Activated B cell treated with CpG ODN at 0.5 μM for 24 hours (primary cell): ENCODE measurements around the gene RCOR1. TPM values are rescaled to one million over a fixed set of nuclear protein-coding genes. Genes with fewer than 3 reads are reported as not detected.
A peak's percentile ranks its signal among the peaks of the same experiment; 100 is the strongest.

ENCODE experiments used
- ATAC-seq: fragments of 200-7000 bp; cut with Tn5 transposase; one replicate; pipeline ENCODE4 v1.10.0; 2021; ENCODE audit warnings: low read depth, mild to moderate bottlenecking, moderate library complexity
- CTCF ChIA-PET: fragments of 350-600 bp; sonication (Branson Sonifier 250); formaldehyde crosslinking; loops from one replicate; lab custom pipeline; 2021; ENCODE audit warnings: antibody characterized with exemption; lab: Charles Lee
- POLR2A ChIA-PET: fragments of 350-600 bp; sonication (Branson Sonifier 250); formaldehyde crosslinking; loops from one replicate; lab custom pipeline; 2021; ENCODE audit warnings: antibody characterized with exemption; lab: Charles Lee
- DNase-seq: peaks from one replicate; pipeline ENCODE4 v3.0.0; 2022
- H3K27ac Mint-ChIP-seq: one replicate; pipeline ENCODE4 v1.8.0; 2020; ENCODE audit warnings: mixed read lengths
- H3K27me3 Mint-ChIP-seq: one replicate; pipeline ENCODE4 v1.8.0; 2021; ENCODE audit warnings: mixed read lengths
- H3K36me3 Mint-ChIP-seq: one replicate; pipeline ENCODE4 v1.8.0; 2021; ENCODE audit warnings: low read depth, mixed read lengths
- H3K4me1 Mint-ChIP-seq: one replicate; pipeline ENCODE4 v1.8.0; 2021; ENCODE audit warnings: mixed read lengths
- H3K4me3 Mint-ChIP-seq: one replicate; pipeline ENCODE4 v1.8.0; 2020; ENCODE audit warnings: mild to moderate bottlenecking, mixed read lengths
- H3K9me3 Mint-ChIP-seq: one replicate; pipeline ENCODE4 v1.8.0; 2020; ENCODE audit warnings: mixed read lengths
- intact Hi-C: fragments of 100-400 bp; cut with micrococcal nuclease; formaldehyde crosslinking; loops from one replicate; pipeline ENCODE4 v1.15.1; 2024
- total RNA-seq: library from RNA; stranded (reverse); gene quantifications from 2 replicates; pipeline ENCODE4 v1.2.3, GENCODE V29; 2022
- TF ChIP-seq, protein P1 (sequence below): fragments of 200-600 bp; IDR thresholded peaks from one replicate; pipeline ENCODE4 v1.8.0; 2022; ENCODE audit warnings: antibody characterized with exemption, mild to moderate bottlenecking

The RCOR1 gene
- total RNA-seq, 1 donor from 2014 or later, result 23.0 TPM

DNA sequence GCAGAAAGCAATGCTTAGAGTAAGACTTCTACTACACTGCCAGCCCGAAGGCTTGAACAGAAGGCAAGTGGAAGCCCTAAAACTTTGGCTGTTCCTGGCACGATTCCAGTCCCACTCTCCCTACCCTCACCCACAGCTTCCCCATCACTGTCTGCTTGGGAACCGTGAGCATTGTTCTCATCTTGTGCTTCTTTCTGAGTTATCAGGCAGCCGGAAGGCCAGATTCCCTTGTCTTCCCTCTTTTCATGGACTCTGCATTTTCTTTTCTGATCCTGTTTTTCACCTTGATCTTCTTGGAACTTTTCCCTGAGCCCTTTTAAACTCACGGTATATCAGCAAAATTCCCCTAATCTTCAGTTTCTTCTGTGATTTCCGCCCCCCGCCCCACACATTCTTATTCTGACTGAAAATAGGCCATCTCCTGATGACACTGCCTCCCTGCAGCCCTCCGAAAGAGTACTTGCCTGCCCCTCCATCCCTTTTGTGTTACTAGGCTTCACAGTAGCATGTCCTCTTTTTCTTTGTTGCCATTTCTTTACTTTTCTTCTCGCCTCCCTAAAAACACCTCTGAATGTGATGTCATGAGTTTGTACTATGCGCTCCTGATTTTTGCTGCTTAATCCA is 29.9 kb downstream of the RCOR1 start:
- H3K27ac Mint-ChIP-seq, result no peak overlapping the region
- H3K4me3 Mint-ChIP-seq, result no peak overlapping the region
- intact Hi-C loops, result no loop called here
- H3K4me1 Mint-ChIP-seq, result peaks cover 59% of the 10 kb centered on the region
- TF ChIP-seq, protein P1, sequence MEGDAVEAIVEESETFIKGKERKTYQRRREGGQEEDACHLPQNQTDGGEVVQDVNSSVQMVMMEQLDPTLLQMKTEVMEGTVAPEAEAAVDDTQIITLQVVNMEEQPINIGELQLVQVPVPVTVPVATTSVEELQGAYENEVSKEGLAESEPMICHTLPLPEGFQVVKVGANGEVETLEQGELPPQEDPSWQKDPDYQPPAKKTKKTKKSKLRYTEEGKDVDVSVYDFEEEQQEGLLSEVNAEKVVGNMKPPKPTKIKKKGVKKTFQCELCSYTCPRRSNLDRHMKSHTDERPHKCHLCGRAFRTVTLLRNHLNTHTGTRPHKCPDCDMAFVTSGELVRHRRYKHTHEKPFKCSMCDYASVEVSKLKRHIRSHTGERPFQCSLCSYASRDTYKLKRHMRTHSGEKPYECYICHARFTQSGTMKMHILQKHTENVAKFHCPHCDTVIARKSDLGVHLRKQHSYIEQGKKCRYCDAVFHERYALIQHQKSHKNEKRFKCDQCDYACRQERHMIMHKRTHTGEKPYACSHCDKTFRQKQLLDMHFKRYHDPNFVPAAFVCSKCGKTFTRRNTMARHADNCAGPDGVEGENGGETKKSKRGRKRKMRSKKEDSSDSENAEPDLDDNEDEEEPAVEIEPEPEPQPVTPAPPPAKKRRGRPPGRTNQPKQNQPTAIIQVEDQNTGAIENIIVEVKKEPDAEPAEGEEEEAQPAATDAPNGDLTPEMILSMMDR, result no peak
- H3K36me3 Mint-ChIP-seq, result no peaks in the 10 kb centered on the region
- no peak for ATAC-seq
- no peak for DNase-seq
- ChIA-PET CTCF (no interaction called here), POLR2A (interaction anchor here (0.6 kb wide), 1 partner anchor 66 kb away, joined by 4 read pairs; no protein-coding TSS in a partner anchor)
- no peaks in the 10 kb centered on the region for H3K27me3 Mint-ChIP-seq
- H3K9me3 Mint-ChIP-seq, result no peaks in the 10 kb centered on the region

DNA sequence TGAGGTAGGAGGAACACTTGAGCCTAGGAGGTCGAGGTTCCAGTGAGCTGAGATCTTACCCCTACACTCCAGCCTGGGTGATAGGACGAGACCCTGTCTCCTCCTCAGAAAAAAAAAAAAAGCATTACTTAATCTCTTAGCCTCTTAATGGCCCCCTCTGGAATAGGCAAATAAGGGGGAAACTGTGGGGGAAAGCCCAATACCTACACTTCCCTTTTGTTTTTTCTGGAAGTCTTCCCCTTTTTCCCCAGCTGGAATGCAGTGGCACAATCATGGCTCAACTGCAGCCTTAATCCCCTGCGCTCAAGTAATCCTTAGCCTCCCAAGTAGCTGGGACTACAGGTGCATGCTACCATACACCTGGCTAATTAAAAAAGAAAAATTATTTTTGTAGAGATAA is 32.2 kb downstream of the RCOR1 start:
- intact Hi-C loops, result loop anchor here (5.0 kb wide), 1 partner anchor 32 kb away; the partner anchor contains the start of gene RCOR1
- ChIA-PET POLR2A (no interaction called here), CTCF (interaction anchor here (0.6 kb wide), 1 partner anchor 9 kb away, joined by 3 read pairs; no protein-coding TSS in a partner anchor)
- H3K9me3 Mint-ChIP-seq, result no peaks in the 10 kb centered on the region
- peak overlapping the region; percentile 16 for H3K4me3 Mint-ChIP-seq
- ATAC-seq (no peak), DNase-seq (no peak)
- H3K4me1 Mint-ChIP-seq, result peaks cover 69% of the 10 kb centered on the region
- TF ChIP-seq, protein P1, result no peak
- no peaks in the 10 kb centered on the region for H3K27me3 Mint-ChIP-seq
- H3K27ac Mint-ChIP-seq, result no peak overlapping the region
- H3K36me3 Mint-ChIP-seq, result peaks cover 4% of the 10 kb centered on the region

DNA sequence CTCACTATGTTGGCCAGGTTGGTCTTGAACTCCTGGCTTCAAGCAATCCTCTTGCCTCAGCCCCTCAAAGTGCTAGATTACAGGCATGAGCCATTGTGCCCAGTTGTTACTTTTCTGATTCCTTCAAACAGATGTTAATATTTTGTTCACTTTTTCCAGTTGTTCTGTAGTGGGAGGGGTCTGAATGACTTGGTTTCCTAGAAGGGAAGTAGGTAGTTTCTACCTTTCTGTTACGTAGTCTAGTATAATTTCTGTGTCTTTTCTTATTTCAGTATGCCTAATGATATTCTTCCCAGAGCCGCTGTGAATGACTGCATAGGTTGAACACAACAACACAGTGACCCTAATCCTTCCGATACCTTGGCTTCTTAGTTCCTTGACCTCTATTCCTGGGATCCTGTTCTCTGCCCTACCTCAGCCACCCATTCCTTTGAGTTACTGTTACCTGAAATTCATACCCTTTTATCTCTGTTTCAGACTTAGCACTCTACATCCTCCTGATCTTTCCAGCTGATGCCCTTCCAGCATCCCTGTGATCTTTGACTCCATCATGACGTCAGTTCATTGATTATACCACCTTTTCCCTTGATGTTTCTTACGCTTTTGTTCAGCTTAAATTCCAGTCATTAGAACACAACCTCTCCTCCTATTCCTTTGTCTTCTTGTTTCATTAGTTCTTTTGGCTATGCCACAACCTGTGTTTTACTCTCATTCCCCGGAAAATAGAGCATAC is 33.3 kb downstream of the RCOR1 start:
- no peak for DNase-seq
- Mint-ChIP-seq H3K27ac (peak overlapping the region; percentile 13), H3K4me1 (peaks cover 73% of the 10 kb centered on the region), H3K36me3 (peaks cover 7% of the 10 kb centered on the region), H3K9me3 (no peaks in the 10 kb centered on the region), H3K4me3 (no peak overlapping the region), H3K27me3 (no peaks in the 10 kb centered on the region)
- POLR2A ChIA-PET, result no interaction called here
- intact Hi-C loops, result loop anchor here (1.0 to 5.0 kb wide), 2 partner anchors 33 to 46 kb away; partner anchors contain the start of gene RCOR1
- TF ChIP-seq, protein P1, result no peak
- CTCF ChIA-PET, result no interaction called here
- no peak for ATAC-seq

DNA sequence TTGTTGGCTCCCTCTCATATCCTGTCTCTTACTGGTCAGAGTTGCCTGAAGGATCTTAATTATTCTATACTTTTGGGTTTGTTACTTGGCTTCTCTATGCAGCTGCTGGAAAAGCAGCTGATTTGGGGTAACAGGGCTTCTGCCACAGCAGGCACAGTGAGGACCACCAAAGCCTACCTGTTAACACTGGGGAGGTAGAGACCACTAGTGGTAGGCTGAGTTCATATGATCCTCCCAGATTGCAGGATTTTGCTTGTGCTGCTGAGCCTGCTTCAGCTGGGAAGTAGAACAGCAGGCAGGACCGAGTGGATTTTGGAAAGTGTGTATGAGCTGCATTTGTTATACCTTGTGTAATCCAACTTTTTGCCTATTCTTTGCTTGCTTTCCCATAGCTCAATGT is 34.1 kb downstream of the RCOR1 start:
- intact Hi-C loops, result loop anchor here (1.0 to 5.0 kb wide), 2 partner anchors 34 to 47 kb away; partner anchors contain the start of gene RCOR1
- Mint-ChIP-seq H3K9me3 (no peaks in the 10 kb centered on the region), H3K27me3 (no peaks in the 10 kb centered on the region), H3K4me3 (no peak overlapping the region), H3K27ac (no peak overlapping the region), H3K4me1 (peaks cover 67% of the 10 kb centered on the region), H3K36me3 (peaks cover 9% of the 10 kb centered on the region)
- CTCF ChIA-PET, result interaction anchor here (0.8 kb wide), 1 partner anchor 102 kb away, joined by 3 read pairs; no protein-coding TSS in a partner anchor
- POLR2A ChIA-PET, result no interaction called here
- ATAC-seq (no peak), DNase-seq (no peak)
- TF ChIP-seq, protein P1, result no peak

DNA sequence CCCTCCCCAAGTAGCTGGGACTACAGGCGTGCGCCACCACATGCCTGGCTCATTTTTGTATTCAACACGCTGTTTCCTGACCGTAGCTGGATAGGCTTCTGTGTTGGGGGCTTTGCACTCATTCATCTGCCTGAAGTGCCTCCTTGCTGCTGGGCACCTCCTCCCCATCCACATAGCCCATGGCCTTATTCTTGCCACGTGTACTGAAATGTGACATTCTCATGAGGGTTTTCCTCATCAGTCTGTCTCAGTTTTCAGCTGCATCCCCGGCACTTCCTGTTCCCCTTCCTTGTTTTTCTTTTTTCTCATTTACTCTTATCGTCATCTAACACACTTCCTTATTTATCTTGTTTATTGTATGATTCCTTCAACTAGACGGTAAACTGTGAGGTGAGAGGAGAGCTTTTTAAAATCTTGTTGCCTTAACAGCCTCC is 36.6 kb downstream of the RCOR1 start:
- no peak for DNase-seq
- H3K36me3 Mint-ChIP-seq, result peaks cover 10% of the 10 kb centered on the region
- no peaks in the 10 kb centered on the region for H3K9me3 Mint-ChIP-seq
- POLR2A ChIA-PET, result interaction anchor here (0.9 kb wide), 1 partner anchor 17 kb away, joined by 3 read pairs; no protein-coding TSS in a partner anchor
- H3K27ac Mint-ChIP-seq, result no peak overlapping the region
- CTCF ChIA-PET, result interaction anchor here (1.5 kb wide), 1 partner anchor 34 kb away, joined by 4 read pairs; no protein-coding TSS in a partner anchor
- H3K4me3 Mint-ChIP-seq, result no peak overlapping the region
- ATAC-seq, result no peak
- intact Hi-C loops, result loop anchor here (5.0 kb wide), 1 partner anchor 37 kb away; the partner anchor contains the start of gene RCOR1
- peaks cover 55% of the 10 kb centered on the region for H3K4me1 Mint-ChIP-seq
- TF ChIP-seq, protein P1, result no peak
- no peaks in the 10 kb centered on the region for H3K27me3 Mint-ChIP-seq
